Measurements from ENCODE around the gene BTBD16. TPM values are rescaled to one million over a fixed set of nuclear protein-coding genes. Genes with fewer than 3 reads are reported as not detected.
A peak's percentile ranks its signal among the peaks of the same experiment; 100 is the strongest.

Gene BTBD16
- total and polyA plus RNA-seq, 3 experiments from 2014 or later, result not detected

DNA sequence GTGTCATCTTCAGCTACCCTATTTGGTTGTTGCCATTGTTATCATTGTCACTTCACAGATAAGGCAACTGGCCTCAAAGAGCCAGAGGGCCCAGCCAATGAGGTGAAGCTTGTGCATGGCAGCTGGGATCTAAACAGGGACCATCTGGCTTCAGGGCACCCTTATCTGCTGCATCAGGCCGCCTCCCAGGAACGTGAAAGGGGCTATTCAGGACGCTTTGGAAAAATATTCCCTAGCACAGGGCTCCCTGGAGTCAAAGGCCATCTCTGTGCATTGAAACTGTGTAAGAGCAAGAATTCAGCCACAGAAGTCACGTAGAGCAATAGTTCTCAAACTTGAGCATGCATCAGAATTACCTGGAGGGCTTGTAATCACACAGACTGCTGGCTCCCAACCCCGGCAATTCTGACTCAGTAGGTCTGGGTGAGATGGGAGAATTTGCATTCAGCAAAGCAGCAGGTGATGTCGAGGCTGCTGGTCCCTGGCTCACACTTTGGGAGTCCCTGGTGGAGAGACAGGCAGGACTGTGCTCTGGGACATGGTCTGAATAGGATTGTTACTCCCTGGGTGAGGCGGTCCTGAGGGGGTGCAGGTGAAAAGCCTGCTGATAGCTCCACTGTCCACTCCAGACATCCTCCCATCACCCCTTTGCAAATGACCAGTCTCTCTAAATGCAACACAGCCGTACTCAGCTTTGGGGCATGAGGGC, 81.9 kb downstream of the BTBD16 start:
- Mint-ChIP-seq H3K9me3 (peaks cover 0 to 2% (median under 1%) of the 10 kb centered on the region in 5 donors), H3K4me1 (no peaks in the 10 kb centered on the region), H3K27ac (peak overlapping the region in 1 of 8 donors; percentile 5), H3K27me3 (peaks cover 10 to 11% of the 10 kb centered on the region in 2 donors), H3K36me3 (peaks cover 0 to 4% (median 0%) of the 10 kb centered on the region in 3 donors), H3K4me3 (no peak overlapping the region)
- ChIA-PET CTCF (interaction anchor here (0.9 to 1.7 kb wide), 5 partner anchors 10 to 86 kb away, joined by 3 to 4 read pairs (median 3); no protein-coding TSS in a partner anchor), POLR2A (no interaction called here)
- Histone ChIP-seq H3K27ac (ENCODE audit: low read depth, low read length) (no peak overlapping the region), H3K4me1 (ENCODE audit: insufficient read depth, low read length) (no peaks in the 10 kb centered on the region), H3K4me3 (ENCODE audit: low read length) (no peak overlapping the region), H3K27me3 (ENCODE audit: insufficient read depth, low read length, poor library complexity, severe bottlenecking) (no peaks in the 10 kb centered on the region), H3K36me3 (ENCODE audit: insufficient read depth, low read length) (no peaks in the 10 kb centered on the region), H3K9me3 (ENCODE audit: low read length) (no peaks in the 10 kb centered on the region)
- no peak for DNase-seq

DNA sequence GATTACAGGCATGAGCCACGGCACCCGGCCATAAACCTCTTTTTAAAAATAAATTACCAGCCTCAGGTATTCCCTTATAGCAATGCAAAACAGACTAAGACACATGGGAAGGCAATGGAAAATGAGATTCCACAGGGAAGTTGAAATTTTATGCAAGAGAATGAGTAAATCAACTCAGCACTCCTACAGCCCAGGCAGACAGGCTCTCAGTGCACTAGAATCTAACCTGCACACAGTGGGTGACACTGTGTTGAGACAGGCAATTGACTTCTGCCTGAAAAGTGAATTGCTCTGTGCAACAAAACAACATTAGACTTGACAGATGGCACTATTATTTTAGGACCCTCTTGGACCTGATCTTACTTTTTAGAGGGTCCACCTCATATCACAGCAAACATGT, 83.3 kb downstream of the BTBD16 start:
- no peaks in the 10 kb centered on the region for H3K9me3 ChIP-seq (ENCODE audit: low read length)
- H3K4me3 Mint-ChIP-seq, result no peak overlapping the region
- H3K27ac ChIP-seq (ENCODE audit: low read depth, low read length), result no peak overlapping the region
- peaks cover 2 to 11% (median 10%) of the 10 kb centered on the region in 5 donors for H3K9me3 Mint-ChIP-seq
- H3K4me1 Mint-ChIP-seq, result no peaks in the 10 kb centered on the region
- POLR2A ChIA-PET, result no interaction called here
- no peaks in the 10 kb centered on the region for H3K27me3 ChIP-seq (ENCODE audit: insufficient read depth, low read length, poor library complexity, severe bottlenecking)
- H3K27ac Mint-ChIP-seq, result no peak overlapping the region
- no peaks in the 10 kb centered on the region for H3K4me1 ChIP-seq (ENCODE audit: insufficient read depth, low read length)
- H3K36me3 Mint-ChIP-seq, result peaks cover 0 to 15% (median 0%) of the 10 kb centered on the region in 3 donors
- no peak for DNase-seq
- no peaks in the 10 kb centered on the region for H3K36me3 ChIP-seq (ENCODE audit: insufficient read depth, low read length)
- CTCF ChIA-PET, result interaction anchor here (0.7 to 3.8 kb wide), 2 partner anchors 11 to 12 kb away, joined by 3 to 10 read pairs; no protein-coding TSS in a partner anchor
- peaks cover 6 to 11% of the 10 kb centered on the region in 2 donors for H3K27me3 Mint-ChIP-seq
- H3K4me3 ChIP-seq (ENCODE audit: low read length), result no peak overlapping the region

DNA sequence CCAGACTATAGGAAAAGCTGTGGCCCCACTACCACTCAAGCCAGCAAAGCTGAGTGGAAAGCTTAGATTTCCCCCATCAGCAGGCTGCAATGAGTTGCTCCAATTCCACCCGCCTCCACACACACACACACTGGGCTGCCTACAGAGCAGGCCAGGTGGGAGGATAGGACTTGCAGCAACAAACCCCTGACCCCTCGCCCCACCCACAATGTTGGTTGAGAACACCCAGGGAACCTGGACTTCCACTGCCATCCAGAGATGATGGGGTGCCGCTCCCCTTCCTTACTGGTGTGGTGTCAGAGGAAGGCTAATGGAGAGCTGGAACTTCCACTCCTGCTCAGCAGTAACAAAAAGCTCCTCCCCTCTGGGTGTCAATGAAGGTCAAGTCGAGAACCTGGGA, 86.6 kb downstream of the BTBD16 start:
- peaks cover 5 to 6% of the 10 kb centered on the region in 2 donors for H3K27me3 Mint-ChIP-seq
- CTCF ChIA-PET, result interaction anchor here (1.5 to 3.8 kb wide), 2 partner anchors 15 to 16 kb away, joined by 4 to 10 read pairs; partner anchors contain the start of gene PLEKHA1
- POLR2A ChIA-PET, result no interaction called here
- no peak overlapping the region for H3K4me3 Mint-ChIP-seq
- peaks cover 0 to 20% (median 0%) of the 10 kb centered on the region in 3 donors for H3K36me3 Mint-ChIP-seq
- Histone ChIP-seq H3K27ac (ENCODE audit: low read depth, low read length) (no peak overlapping the region), H3K4me1 (ENCODE audit: insufficient read depth, low read length) (no peaks in the 10 kb centered on the region), H3K9me3 (ENCODE audit: low read length) (no peaks in the 10 kb centered on the region), H3K27me3 (ENCODE audit: insufficient read depth, low read length, poor library complexity, severe bottlenecking) (no peaks in the 10 kb centered on the region), H3K4me3 (ENCODE audit: low read length) (no peak overlapping the region), H3K36me3 (ENCODE audit: insufficient read depth, low read length) (no peaks in the 10 kb centered on the region)
- H3K27ac Mint-ChIP-seq, result peak overlapping the region in 1 of 8 donors; percentile 15
- no peak for DNase-seq
- H3K4me1 Mint-ChIP-seq, result peaks cover 0 to under 1% (median 0%) of the 10 kb centered on the region in 3 donors
- H3K9me3 Mint-ChIP-seq, result peaks cover 2 to 12% (median 10%) of the 10 kb centered on the region in 5 donors

GRCh38 chr10:122359621-122360020, 88.5 kb downstream of the BTBD16 start:
- H3K4me3 ChIP-seq (ENCODE audit: low read length), result no peak overlapping the region
- Mint-ChIP-seq H3K9me3 (peaks cover 2 to 12% (median 10%) of the 10 kb centered on the region in 5 donors), H3K27me3 (peaks cover 1 to 5% of the 10 kb centered on the region in 2 donors), H3K27ac (no peak overlapping the region), H3K36me3 (peaks cover 0 to 20% (median 0%) of the 10 kb centered on the region in 3 donors), H3K4me1 (peaks cover 0 to 3% (median 0%) of the 10 kb centered on the region in 3 donors), H3K4me3 (no peak overlapping the region)
- no peaks in the 10 kb centered on the region for H3K9me3 ChIP-seq (ENCODE audit: low read length)
- POLR2A ChIA-PET, result no interaction called here
- DNase-seq, result no peak
- no peaks in the 10 kb centered on the region for H3K36me3 ChIP-seq (ENCODE audit: insufficient read depth, low read length)
- CTCF ChIA-PET, result interaction anchor here (1.2 kb wide), 1 partner anchor 17 kb away, joined by 4 read pairs; no protein-coding TSS in a partner anchor
- H3K27me3 ChIP-seq (ENCODE audit: insufficient read depth, low read length, poor library complexity, severe bottlenecking), result no peaks in the 10 kb centered on the region
- H3K27ac ChIP-seq (ENCODE audit: low read depth, low read length), result no peak overlapping the region
- H3K4me1 ChIP-seq (ENCODE audit: insufficient read depth, low read length), result no peaks in the 10 kb centered on the region

- H3K36me3 Mint-ChIP-seq, result peaks cover 0 to 20% (median 0%) of the 10 kb centered on the region in 3 donors
- peaks cover 0 to 12% (median 10%) of the 10 kb centered on the region in 5 donors for H3K9me3 Mint-ChIP-seq
- no peak overlapping the region for H3K27ac Mint-ChIP-seq
- no peak overlapping the region for H3K4me3 ChIP-seq (ENCODE audit: low read length)
- CTCF ChIA-PET, result interaction anchor here (1.2 kb wide), 1 partner anchor 18 kb away, joined by 4 read pairs; no protein-coding TSS in a partner anchor
- peaks cover 0 to 3% (median 0%) of the 10 kb centered on the region in 3 donors for H3K4me1 Mint-ChIP-seq
- peaks cover 6 to 7% of the 10 kb centered on the region in 2 donors for H3K27me3 Mint-ChIP-seq
- no peak overlapping the region for H3K4me3 Mint-ChIP-seq
- POLR2A ChIA-PET, result no interaction called here
- H3K27me3 ChIP-seq (ENCODE audit: insufficient read depth, low read length, poor library complexity, severe bottlenecking), result no peaks in the 10 kb centered on the region
- H3K4me1 ChIP-seq (ENCODE audit: insufficient read depth, low read length), result no peaks in the 10 kb centered on the region
- no peaks in the 10 kb centered on the region for H3K36me3 ChIP-seq (ENCODE audit: insufficient read depth, low read length)
- no peaks in the 10 kb centered on the region for H3K9me3 ChIP-seq (ENCODE audit: low read length)
- no peak for DNase-seq
- no peak overlapping the region for H3K27ac ChIP-seq (ENCODE audit: low read depth, low read length)
Measured at GRCh38 chr10:122361046-122361445, 90.0 kb downstream of the BTBD16 start.

DNA sequence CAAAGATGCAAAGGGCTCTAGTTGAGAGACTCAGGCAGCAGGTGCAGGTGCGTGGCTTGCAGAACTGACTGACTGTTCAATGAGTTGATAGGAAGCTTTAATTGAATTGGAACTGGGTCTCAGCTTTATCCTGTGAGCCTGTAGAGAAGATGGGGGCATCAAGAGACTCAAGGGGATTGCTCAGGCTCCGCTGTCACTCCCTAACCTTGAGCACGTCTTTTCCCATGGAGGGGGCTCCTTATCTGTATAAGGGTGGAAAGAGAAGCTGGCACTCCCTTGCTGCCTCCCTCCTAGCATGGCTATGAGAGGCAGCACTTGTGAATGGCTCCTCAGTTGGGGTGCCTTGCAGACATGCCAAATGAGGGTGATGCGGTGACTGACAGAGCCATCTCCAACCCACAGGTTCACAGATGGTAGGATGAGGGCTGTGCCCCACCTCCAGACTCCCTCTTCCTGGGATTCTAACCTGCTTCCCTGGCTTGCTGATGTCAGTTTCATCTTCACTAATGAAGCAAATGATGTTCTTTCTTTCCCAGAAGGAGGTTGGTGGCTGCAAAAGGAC, 91.0 kb downstream of the BTBD16 start:
- no peak overlapping the region for H3K4me3 ChIP-seq (ENCODE audit: low read length)
- peaks cover 0 to 3% (median 0%) of the 10 kb centered on the region in 3 donors for H3K4me1 Mint-ChIP-seq
- no peak for DNase-seq
- H3K36me3 Mint-ChIP-seq, result peaks cover 0 to 20% (median 0%) of the 10 kb centered on the region in 3 donors
- H3K27me3 ChIP-seq (ENCODE audit: insufficient read depth, low read length, poor library complexity, severe bottlenecking), result no peaks in the 10 kb centered on the region
- CTCF ChIA-PET, result no interaction called here
- H3K4me1 ChIP-seq (ENCODE audit: insufficient read depth, low read length), result no peaks in the 10 kb centered on the region
- H3K9me3 Mint-ChIP-seq, result peaks cover 3 to 12% (median 10%) of the 10 kb centered on the region in 5 donors
- no peak overlapping the region for H3K27ac Mint-ChIP-seq
- no peak overlapping the region for H3K4me3 Mint-ChIP-seq
- H3K36me3 ChIP-seq (ENCODE audit: insufficient read depth, low read length), result no peaks in the 10 kb centered on the region
- no peaks in the 10 kb centered on the region for H3K9me3 ChIP-seq (ENCODE audit: low read length)
- POLR2A ChIA-PET, result no interaction called here
- no peak overlapping the region for H3K27ac ChIP-seq (ENCODE audit: low read depth, low read length)
- H3K27me3 Mint-ChIP-seq, result peaks cover 7 to 14% of the 10 kb centered on the region in 2 donors

GRCh38 chr10:122362621-122363020, 91.5 kb downstream of the BTBD16 start:
- CTCF ChIA-PET, result no interaction called here
- Mint-ChIP-seq H3K4me1 (peaks cover 0 to 3% (median 0%) of the 10 kb centered on the region in 3 donors), H3K27me3 (peaks cover 7 to 19% of the 10 kb centered on the region in 2 donors), H3K27ac (no peak overlapping the region), H3K9me3 (peaks cover 3 to 12% (median 10%) of the 10 kb centered on the region in 5 donors), H3K4me3 (no peak overlapping the region), H3K36me3 (peaks cover 0 to 17% (median 0%) of the 10 kb centered on the region in 3 donors)
- Histone ChIP-seq H3K4me3 (ENCODE audit: low read length) (no peak overlapping the region), H3K36me3 (ENCODE audit: insufficient read depth, low read length) (no peaks in the 10 kb centered on the region), H3K27me3 (ENCODE audit: insufficient read depth, low read length, poor library complexity, severe bottlenecking) (no peaks in the 10 kb centered on the region), H3K4me1 (ENCODE audit: insufficient read depth, low read length) (no peaks in the 10 kb centered on the region), H3K9me3 (ENCODE audit: low read length) (no peaks in the 10 kb centered on the region), H3K27ac (ENCODE audit: low read depth, low read length) (no peak overlapping the region)
- no peak for DNase-seq
- POLR2A ChIA-PET, result no interaction called here

DNA sequence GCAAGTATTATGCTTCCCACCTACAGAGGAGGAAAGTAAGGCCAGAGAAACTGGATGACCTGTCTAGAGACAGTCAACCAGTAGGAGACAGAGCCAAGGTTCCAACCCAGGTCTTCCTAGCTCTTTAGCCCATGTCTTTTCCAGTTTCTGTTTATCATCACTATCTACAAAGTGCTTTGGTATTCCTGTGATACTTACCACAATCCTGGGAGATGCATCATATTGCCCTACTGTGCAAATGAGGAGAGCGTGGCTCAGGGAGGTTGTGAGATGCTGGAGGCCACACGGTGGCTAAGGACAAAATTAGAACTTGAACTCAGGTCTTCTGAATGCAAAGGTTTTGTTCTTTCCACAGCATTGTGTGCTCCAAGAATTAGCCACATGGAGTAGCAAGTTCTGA, 92.2 kb downstream of the BTBD16 start:
- Histone ChIP-seq H3K4me3 (ENCODE audit: low read length) (no peak overlapping the region), H3K27ac (ENCODE audit: low read depth, low read length) (no peak overlapping the region), H3K9me3 (ENCODE audit: low read length) (no peaks in the 10 kb centered on the region), H3K27me3 (ENCODE audit: insufficient read depth, low read length, poor library complexity, severe bottlenecking) (no peaks in the 10 kb centered on the region), H3K36me3 (ENCODE audit: insufficient read depth, low read length) (no peaks in the 10 kb centered on the region), H3K4me1 (ENCODE audit: insufficient read depth, low read length) (no peaks in the 10 kb centered on the region)
- peaks cover 0 to 3% (median 0%) of the 10 kb centered on the region in 3 donors for H3K4me1 Mint-ChIP-seq
- H3K27me3 Mint-ChIP-seq, result peaks cover 7 to 19% of the 10 kb centered on the region in 2 donors
- peaks cover 0 to 13% (median 0%) of the 10 kb centered on the region in 3 donors for H3K36me3 Mint-ChIP-seq
- peaks cover 2 to 10% (median 7%) of the 10 kb centered on the region in 5 donors for H3K9me3 Mint-ChIP-seq
- ChIA-PET CTCF (no interaction called here), POLR2A (no interaction called here)
- peak overlapping the region in 1 of 8 donors; percentile 12 for H3K27ac Mint-ChIP-seq
- H3K4me3 Mint-ChIP-seq, result no peak overlapping the region
- no peak for DNase-seq
